Measurements from ENCODE around the gene DNAJC10. TPM values are rescaled to one million over a fixed set of nuclear protein-coding genes. Genes with fewer than 3 reads are reported as not detected.
"Not testable (repeated sequence)": the region's sequence is repeated elsewhere in the genome, so short reads cannot be mapped to it uniquely, and the experiment has no call there.

The DNAJC10 gene
- total RNA-seq, 2 experiments from 2014 or later, result 117 to 227 TPM

DNA sequence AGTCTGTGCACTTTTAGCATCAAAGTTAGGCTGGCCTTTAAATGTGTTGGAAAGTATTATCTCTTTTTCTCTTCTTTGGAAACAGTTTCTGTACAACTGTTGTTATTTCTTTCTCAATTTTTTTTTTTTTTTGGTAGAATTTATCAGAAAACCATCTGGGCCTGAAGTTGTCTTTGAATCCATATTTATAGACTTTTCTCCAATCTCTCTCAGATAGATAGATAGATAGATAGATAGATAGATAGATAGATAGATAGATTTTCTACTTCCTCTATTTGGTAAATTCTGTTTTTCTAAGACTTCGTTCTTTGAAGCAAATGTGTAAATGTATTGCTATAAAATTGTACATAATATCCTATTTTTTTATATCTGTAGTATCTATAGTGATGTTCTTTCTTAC lies 17.5 kb downstream of the DNAJC10 start:
- Histone ChIP-seq H3K4me2 (ENCODE audit: low read length) (no peak overlapping the region), H2AFZ (ENCODE audit: low read length) (no peak overlapping the region), H3K9me3 (ENCODE audit: low read length) (no peaks in the 10 kb centered on the region), H3K36me3 (ENCODE audit: insufficient read depth, low read length) (peaks cover 95% of the 10 kb centered on the region), H3K9me2 (ENCODE audit: insufficient read depth, low read length) (no peaks in the 10 kb centered on the region), H4K20me1 (ENCODE audit: insufficient read depth, low read length) (no peaks in the 10 kb centered on the region), H3K79me2 (ENCODE audit: insufficient read depth, low read depth, low read length) (peaks cover 1% of the 10 kb centered on the region; the same call in 1 of the 2 replicates), H3K4me1 (ENCODE audit: insufficient read depth, low read length, poor library complexity, severe bottlenecking) (no peaks in the 10 kb centered on the region), H3K4me3 (ENCODE audit: low read depth, low read length, poor library complexity, severe bottlenecking) (no peak overlapping the region), H3K27ac (ENCODE audit: low read depth, low read length, poor library complexity, severe bottlenecking) (no peak overlapping the region)
- ChIA-PET CTCF (ENCODE audit: unreplicated experiment) (no interaction called here), POLR2A (interaction anchor here (0.8 to 3.2 kb wide), 4 partner anchors 9 to 26 kb away, joined by 3 to 30 read pairs (median 12); no protein-coding TSS in a partner anchor)
- intact Hi-C loops (cut with micrococcal nuclease; ENCODE audit: unreplicated experiment), result no loop called here
- DNase-seq (ENCODE audit: low spot score), result no peak
- TF ChIP-seq EZH2phosphoT487 (IDR thresholded peaks at IDR 0.05; ENCODE audit: borderline replicate concordance, low read depth, low read length), result no peak
- TF ChIP-seq, protein P1, sequence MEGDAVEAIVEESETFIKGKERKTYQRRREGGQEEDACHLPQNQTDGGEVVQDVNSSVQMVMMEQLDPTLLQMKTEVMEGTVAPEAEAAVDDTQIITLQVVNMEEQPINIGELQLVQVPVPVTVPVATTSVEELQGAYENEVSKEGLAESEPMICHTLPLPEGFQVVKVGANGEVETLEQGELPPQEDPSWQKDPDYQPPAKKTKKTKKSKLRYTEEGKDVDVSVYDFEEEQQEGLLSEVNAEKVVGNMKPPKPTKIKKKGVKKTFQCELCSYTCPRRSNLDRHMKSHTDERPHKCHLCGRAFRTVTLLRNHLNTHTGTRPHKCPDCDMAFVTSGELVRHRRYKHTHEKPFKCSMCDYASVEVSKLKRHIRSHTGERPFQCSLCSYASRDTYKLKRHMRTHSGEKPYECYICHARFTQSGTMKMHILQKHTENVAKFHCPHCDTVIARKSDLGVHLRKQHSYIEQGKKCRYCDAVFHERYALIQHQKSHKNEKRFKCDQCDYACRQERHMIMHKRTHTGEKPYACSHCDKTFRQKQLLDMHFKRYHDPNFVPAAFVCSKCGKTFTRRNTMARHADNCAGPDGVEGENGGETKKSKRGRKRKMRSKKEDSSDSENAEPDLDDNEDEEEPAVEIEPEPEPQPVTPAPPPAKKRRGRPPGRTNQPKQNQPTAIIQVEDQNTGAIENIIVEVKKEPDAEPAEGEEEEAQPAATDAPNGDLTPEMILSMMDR (conservative IDR thresholded peaks at IDR 0.05; ENCODE audit: low read length), result no peak
- no TSS peak for BruUV-seq (replicated peaks)

DNA sequence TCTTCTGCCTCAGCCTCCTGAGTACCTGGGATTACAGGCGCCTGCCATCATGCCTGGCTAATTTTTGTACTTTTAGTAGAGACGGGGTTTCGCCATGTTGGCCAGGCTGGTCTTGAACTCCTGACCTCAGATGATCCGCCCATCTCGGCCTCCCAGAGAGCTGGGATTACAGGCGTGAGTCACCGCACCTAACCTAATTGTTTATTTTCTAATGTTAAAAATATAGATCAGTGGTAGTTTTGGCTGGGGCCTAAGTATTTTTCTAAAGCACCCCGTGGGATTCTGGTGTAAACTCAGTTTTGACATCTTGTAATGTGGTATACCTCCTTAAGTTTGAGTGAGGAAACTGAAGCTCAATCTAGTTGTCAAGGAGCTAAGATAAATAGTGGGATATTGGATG lies 20.8 kb downstream of the DNAJC10 start:
- CTCF ChIA-PET (ENCODE audit: unreplicated experiment); BruUV-seq (replicated peaks); DNase-seq (ENCODE audit: low spot score); H2AFZ ChIP-seq (ENCODE audit: low read length); H3K4me1 ChIP-seq (ENCODE audit: insufficient read depth, low read length, poor library complexity, severe bottlenecking); H3K4me2 ChIP-seq (ENCODE audit: low read length); H3K4me3 ChIP-seq (ENCODE audit: low read depth, low read length, poor library complexity, severe bottlenecking); H3K9me3 ChIP-seq (ENCODE audit: low read length); H4K20me1 ChIP-seq (ENCODE audit: insufficient read depth, low read length); intact Hi-C loops (cut with micrococcal nuclease; ENCODE audit: unreplicated experiment); H3K9me2 ChIP-seq (ENCODE audit: insufficient read depth, low read length); H3K27ac ChIP-seq (ENCODE audit: low read depth, low read length, poor library complexity, severe bottlenecking); H3K79me2 ChIP-seq (ENCODE audit: insufficient read depth, low read depth, low read length): not testable (repeated sequence)
- POLR2A ChIA-PET, result interaction anchor here (0.8 kb wide), 1 partner anchor 8 kb away, joined by 5 read pairs; no protein-coding TSS in a partner anchor
- peaks cover 88% of the 10 kb centered on the region for H3K36me3 ChIP-seq (ENCODE audit: insufficient read depth, low read length)

DNA sequence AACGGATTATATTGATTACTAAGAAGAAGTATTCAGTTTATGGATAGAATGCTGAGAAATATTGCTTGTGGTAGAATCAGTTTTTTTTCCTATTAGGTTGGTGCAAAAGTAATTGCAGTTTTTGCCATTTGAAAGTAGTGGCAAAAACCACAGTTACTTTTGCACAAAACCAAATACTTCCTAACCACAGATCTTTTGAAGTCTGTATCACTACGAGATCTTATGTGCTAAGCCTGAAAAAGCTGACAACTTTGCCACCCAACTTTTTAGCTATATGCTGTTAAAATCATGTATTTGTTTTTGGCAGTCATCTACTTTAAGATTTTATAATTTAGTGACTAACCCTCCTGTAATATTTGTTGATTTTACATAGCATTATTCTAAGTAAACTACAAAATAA lies 24.6 kb downstream of the DNAJC10 start:
- no peaks in the 10 kb centered on the region for H4K20me1 ChIP-seq (ENCODE audit: insufficient read depth, low read length)
- H3K9me3 ChIP-seq (ENCODE audit: low read length), result 0 out of 2 replicates have a peak, but pooled peaks cover 5% of the 10 kb centered on the region
- TF ChIP-seq, protein P1 (conservative IDR thresholded peaks at IDR 0.05; ENCODE audit: low read length), result no peak
- TF ChIP-seq EZH2phosphoT487 (IDR thresholded peaks at IDR 0.05; ENCODE audit: borderline replicate concordance, low read depth, low read length), result no peak
- no peaks in the 10 kb centered on the region for H3K9me2 ChIP-seq (ENCODE audit: insufficient read depth, low read length)
- no peaks in the 10 kb centered on the region for H3K4me1 ChIP-seq (ENCODE audit: insufficient read depth, low read length, poor library complexity, severe bottlenecking)
- POLR2A ChIA-PET, result interaction anchor here (1.0 kb wide), 1 partner anchor 19 kb away, joined by 3 read pairs; no protein-coding TSS in a partner anchor
- no peaks in the 10 kb centered on the region for H3K79me2 ChIP-seq (ENCODE audit: insufficient read depth, low read depth, low read length)
- no peak overlapping the region for H3K4me2 ChIP-seq (ENCODE audit: low read length)
- BruUV-seq (replicated peaks), result no TSS peak
- CTCF ChIA-PET (ENCODE audit: unreplicated experiment), result no interaction called here
- H3K27ac ChIP-seq (ENCODE audit: low read depth, low read length, poor library complexity, severe bottlenecking), result no peak overlapping the region
- intact Hi-C loops (cut with micrococcal nuclease; ENCODE audit: unreplicated experiment), result no loop called here
- peaks cover 89% of the 10 kb centered on the region for H3K36me3 ChIP-seq (ENCODE audit: insufficient read depth, low read length)
- no peak overlapping the region for H2AFZ ChIP-seq (ENCODE audit: low read length)
- DNase-seq (ENCODE audit: low spot score), result no peak
- no peak overlapping the region for H3K4me3 ChIP-seq (ENCODE audit: low read depth, low read length, poor library complexity, severe bottlenecking)
